Tibial artery (tissue), 4 donors: Measurements from ENCODE around the gene NRAP.

Source experiments
- DNase-seq, 2 donors: peaks; one replicate each; pipeline ENCODE4 v3.0.0-alpha.2; 2019
- H3K27ac ChIP-seq, 2 donors: fragments of 200-600 bp; sonication (generic) in 1 of 2; 1 replicate in 1 of 2; 2 replicates in 1 of 2; pipeline ENCODE4 v1.5.1; 2018 to 2019; ENCODE audit warnings: mild to moderate bottlenecking in 1 of 2
- H3K27me3 ChIP-seq, 2 donors: fragments of 200-600 bp; sonication (generic) in 1 of 2; one replicate each; pipeline versions ENCODE4 v1.5.1 to v1.6.0; 2016 to 2019
- H3K36me3 ChIP-seq, 3 donors: fragments of 200-600 bp; sonication (generic) in 2 of 3; one replicate each; pipeline ENCODE4 v1.5.1; 2016 to 2019; ENCODE audit warnings: mild to moderate bottlenecking in 2 of 3
- H3K4me1 ChIP-seq, 4 donors: fragments of 200-600 bp; sonication (generic) in 2 of 4; 1 replicate in 3 of 4; 2 replicates in 1 of 4; pipeline ENCODE4 v1.5.1; 2016 to 2019
- H3K4me3 ChIP-seq, 2 donors: fragments of 200-600 bp; sonication (generic) in 1 of 2; 1 replicate in 1 of 2; 2 replicates in 1 of 2; pipeline ENCODE4 v1.5.1; 2018 to 2019; ENCODE audit warnings: mild to moderate bottlenecking in 2 of 2
- H3K9me3 ChIP-seq, 3 donors: fragments of 200-600 bp; sonication (generic) in 1 of 3; one replicate each; pipeline ENCODE4 v1.5.1; 2016 to 2019
- CTCF ChIP-seq, 2 experiments: fragments of 200-600 bp in 1 of 2; fragments of 450-650 bp in 1 of 2; IDR thresholded peaks; one replicate each; pipeline ENCODE4 v1.5.1; 2017 to 2019; ENCODE audit warnings: antibody characterized with exemption in 2 of 2, mild to moderate bottlenecking in 1 of 2, moderate library complexity in 1 of 2
- intact Hi-C: fragments of 100-400 bp; cut with DNase I; formaldehyde crosslinking; loops from one replicate; pipeline ENCODE4 v1.15.0; 2023; ENCODE audit warnings: low total_unique reads

Gene NRAP

GRCh38 chr10:113549856-113550255, 114.0 kb downstream of the NRAP start:
- no peak for TF ChIP-seq CTCF (IDR thresholded peaks at IDR 0.05)
- intact Hi-C loops, result no loop called here

GRCh38 chr10:113547426-113547825, 116.4 kb downstream of the NRAP start:
- no peak for TF ChIP-seq CTCF (IDR thresholded peaks at IDR 0.05)
- Histone ChIP-seq H3K4me3 (no peak overlapping the region), H3K4me1 (no peaks in the 10 kb centered on the region), H3K9me3 (no peaks in the 10 kb centered on the region), H3K36me3 (no peaks in the 10 kb centered on the region), H3K27me3 (no peaks in the 10 kb centered on the region), H3K27ac (no peak overlapping the region)
- no peak for DNase-seq
- intact Hi-C loops, result no loop called here

More at GRCh38 chr10:113549856-113550255, 114.0 kb downstream of the NRAP start:
- Histone ChIP-seq H3K4me3 (no peak overlapping the region), H3K27ac (no peak overlapping the region), H3K4me1 (no peaks in the 10 kb centered on the region), H3K27me3 (peaks cover 0 to 4% of the 10 kb centered on the region in 2 donors), H3K36me3 (no peaks in the 10 kb centered on the region), H3K9me3 (no peaks in the 10 kb centered on the region)
- no peak for DNase-seq

- no peak overlapping the region for H3K4me3 ChIP-seq
- H3K9me3 ChIP-seq, result no peaks in the 10 kb centered on the region
- H3K27ac ChIP-seq, result no peak overlapping the region
- TF ChIP-seq CTCF (IDR thresholded peaks at IDR 0.05), result no peak
- H3K36me3 ChIP-seq, result no peaks in the 10 kb centered on the region
- H3K4me1 ChIP-seq, result peaks cover 0 to 7% (median 1%) of the 10 kb centered on the region in 4 donors
- intact Hi-C loops, result no loop called here
- no peak for DNase-seq
- no peaks in the 10 kb centered on the region for H3K27me3 ChIP-seq
These were observed 119.4 kb downstream of the NRAP start for GRCh38 chr10:113544392-113544791.

GRCh38 chr10:113543107-113543955, 120.5 kb downstream of the NRAP start:
- Histone ChIP-seq H3K36me3 (no peaks in the 10 kb centered on the region), H3K4me1 (peaks cover 0 to 7% (median 2%) of the 10 kb centered on the region in 4 donors), H3K9me3 (no peaks in the 10 kb centered on the region), H3K27me3 (no peaks in the 10 kb centered on the region), H3K4me3 (no peak overlapping the region), H3K27ac (no peak overlapping the region)
- DNase-seq, result no peak
- TF ChIP-seq CTCF (IDR thresholded peaks at IDR 0.05), result no peak
- intact Hi-C loops, result no loop called here

- Histone ChIP-seq H3K4me1 (peaks cover 0 to 7% (median 2%) of the 10 kb centered on the region in 4 donors), H3K4me3 (no peak overlapping the region), H3K27me3 (no peaks in the 10 kb centered on the region), H3K36me3 (no peaks in the 10 kb centered on the region), H3K27ac (no peak overlapping the region), H3K9me3 (no peaks in the 10 kb centered on the region)
- no peak for DNase-seq
- no peak for TF ChIP-seq CTCF (IDR thresholded peaks at IDR 0.05)
- intact Hi-C loops, result no loop called here
These were observed 122.3 kb downstream of the NRAP start for GRCh38 chr10:113541549-113541927.
